Cardiac muscle cell (in vitro differentiated cells and primary cell): ENCODE data around the gene CACNA2D4. TPM values are rescaled to one million over a fixed set of nuclear protein-coding genes. Genes with fewer than 3 reads are reported as not detected.

Experiments
- DNase-seq, 2 donors: peaks; one replicate each; pipeline versions ENCODE4 v3.0.0 to v3.0.0-alpha.2; 2010 to 2017; ENCODE audit warnings: low read depth in 1 of 2, low spot score in 1 of 2
- H3K27ac ChIP-seq: fragments of 200-600 bp; sonication (generic); 2 replicates; pipeline ENCODE4 v1.5.1; 2016
- H3K27me3 ChIP-seq: fragments of 200-600 bp; sonication (generic); 2 replicates; pipeline ENCODE4 v1.6.0; 2016; ENCODE audit warnings: control low read depth
- H3K36me3 ChIP-seq: fragments of 200-600 bp; sonication (generic); 2 replicates; pipeline ENCODE4 v1.5.1; 2016; ENCODE audit warnings: control low read depth
- H3K4me1 ChIP-seq: fragments of 200-600 bp; sonication (generic); 2 replicates; pipeline ENCODE4 v1.8.1; 2017; ENCODE audit warnings: low read depth, mild to moderate bottlenecking, mixed run types
- H3K4me3 ChIP-seq: fragments of 200-600 bp; sonication (generic); 2 replicates; pipeline ENCODE4 v1.5.1; 2016; ENCODE audit warnings: mild to moderate bottlenecking
- H3K9me3 ChIP-seq: fragments of 200-600 bp; sonication (generic); 2 replicates; pipeline ENCODE4 v1.5.1; 2017; ENCODE audit warnings: low read depth, mild to moderate bottlenecking, control low read depth
- polyA plus RNA-seq: library from polyadenylated mRNA; unstranded; fragments of >200 nt; fragmentation: Nextera tagmentation; extraction: Ambion mirVana; gene quantifications from 2 replicates; pipeline ENCODE4 v1.2.1, GENCODE V29; 2016
- total RNA-seq: library from RNA; depleted of rRNA; stranded (reverse); fragments of >200 nt; gene quantifications from 2 replicates; pipeline ENCODE4 v1.2.3, GENCODE V29; 2016
- TF ChIP-seq, protein P1 (sequence below): IDR thresholded peaks from 2 replicates; pipeline ENCODE4 v1.5.1; 2012; ENCODE audit warnings: low read depth, mild to moderate bottlenecking, low read length

CACNA2D4 gene
- total and polyA plus RNA-seq, 2 experiments from 2014 or later = 0.39 to 1.3 TPM

DNA sequence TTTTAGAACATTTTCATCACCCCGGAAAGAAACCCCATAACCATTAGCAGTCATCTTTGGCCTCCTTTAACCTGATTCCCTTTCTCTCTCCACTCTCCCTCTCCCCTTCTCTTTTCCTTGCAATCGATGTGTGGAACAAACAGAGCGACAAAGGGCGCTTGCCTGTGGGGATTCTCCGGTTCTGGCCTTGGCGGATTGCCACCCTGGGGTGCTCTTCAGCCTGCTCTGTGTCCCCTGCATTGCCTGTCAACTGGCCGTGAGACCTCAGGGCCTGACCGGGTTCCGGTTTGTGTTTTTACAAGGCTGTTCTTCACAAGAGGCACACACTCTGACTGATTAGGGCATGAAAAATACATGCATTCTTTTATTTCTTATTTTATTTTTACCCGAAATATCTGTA lies 70.3 kb downstream of the CACNA2D4 start:
- no peaks in the 10 kb centered on the region for H3K4me1 ChIP-seq
- H3K36me3 ChIP-seq = no peaks in the 10 kb centered on the region
- H3K4me3 ChIP-seq = no peak overlapping the region
- no peaks in the 10 kb centered on the region for H3K9me3 ChIP-seq
- no peaks in the 10 kb centered on the region for H3K27me3 ChIP-seq
- TF ChIP-seq, protein P1, sequence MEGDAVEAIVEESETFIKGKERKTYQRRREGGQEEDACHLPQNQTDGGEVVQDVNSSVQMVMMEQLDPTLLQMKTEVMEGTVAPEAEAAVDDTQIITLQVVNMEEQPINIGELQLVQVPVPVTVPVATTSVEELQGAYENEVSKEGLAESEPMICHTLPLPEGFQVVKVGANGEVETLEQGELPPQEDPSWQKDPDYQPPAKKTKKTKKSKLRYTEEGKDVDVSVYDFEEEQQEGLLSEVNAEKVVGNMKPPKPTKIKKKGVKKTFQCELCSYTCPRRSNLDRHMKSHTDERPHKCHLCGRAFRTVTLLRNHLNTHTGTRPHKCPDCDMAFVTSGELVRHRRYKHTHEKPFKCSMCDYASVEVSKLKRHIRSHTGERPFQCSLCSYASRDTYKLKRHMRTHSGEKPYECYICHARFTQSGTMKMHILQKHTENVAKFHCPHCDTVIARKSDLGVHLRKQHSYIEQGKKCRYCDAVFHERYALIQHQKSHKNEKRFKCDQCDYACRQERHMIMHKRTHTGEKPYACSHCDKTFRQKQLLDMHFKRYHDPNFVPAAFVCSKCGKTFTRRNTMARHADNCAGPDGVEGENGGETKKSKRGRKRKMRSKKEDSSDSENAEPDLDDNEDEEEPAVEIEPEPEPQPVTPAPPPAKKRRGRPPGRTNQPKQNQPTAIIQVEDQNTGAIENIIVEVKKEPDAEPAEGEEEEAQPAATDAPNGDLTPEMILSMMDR = no peak
- no peak for DNase-seq
- no peak overlapping the region for H3K27ac ChIP-seq

GRCh38 chr12:1847411-1847810 lies 71.0 kb downstream of the CACNA2D4 start:
- Histone ChIP-seq H3K36me3 (no peaks in the 10 kb centered on the region), H3K4me3 (no peak overlapping the region), H3K9me3 (no peaks in the 10 kb centered on the region), H3K27me3 (no peaks in the 10 kb centered on the region), H3K4me1 (no peaks in the 10 kb centered on the region), H3K27ac (no peak overlapping the region)
- DNase-seq = no peak
- TF ChIP-seq, protein P1 = no peak

DNA sequence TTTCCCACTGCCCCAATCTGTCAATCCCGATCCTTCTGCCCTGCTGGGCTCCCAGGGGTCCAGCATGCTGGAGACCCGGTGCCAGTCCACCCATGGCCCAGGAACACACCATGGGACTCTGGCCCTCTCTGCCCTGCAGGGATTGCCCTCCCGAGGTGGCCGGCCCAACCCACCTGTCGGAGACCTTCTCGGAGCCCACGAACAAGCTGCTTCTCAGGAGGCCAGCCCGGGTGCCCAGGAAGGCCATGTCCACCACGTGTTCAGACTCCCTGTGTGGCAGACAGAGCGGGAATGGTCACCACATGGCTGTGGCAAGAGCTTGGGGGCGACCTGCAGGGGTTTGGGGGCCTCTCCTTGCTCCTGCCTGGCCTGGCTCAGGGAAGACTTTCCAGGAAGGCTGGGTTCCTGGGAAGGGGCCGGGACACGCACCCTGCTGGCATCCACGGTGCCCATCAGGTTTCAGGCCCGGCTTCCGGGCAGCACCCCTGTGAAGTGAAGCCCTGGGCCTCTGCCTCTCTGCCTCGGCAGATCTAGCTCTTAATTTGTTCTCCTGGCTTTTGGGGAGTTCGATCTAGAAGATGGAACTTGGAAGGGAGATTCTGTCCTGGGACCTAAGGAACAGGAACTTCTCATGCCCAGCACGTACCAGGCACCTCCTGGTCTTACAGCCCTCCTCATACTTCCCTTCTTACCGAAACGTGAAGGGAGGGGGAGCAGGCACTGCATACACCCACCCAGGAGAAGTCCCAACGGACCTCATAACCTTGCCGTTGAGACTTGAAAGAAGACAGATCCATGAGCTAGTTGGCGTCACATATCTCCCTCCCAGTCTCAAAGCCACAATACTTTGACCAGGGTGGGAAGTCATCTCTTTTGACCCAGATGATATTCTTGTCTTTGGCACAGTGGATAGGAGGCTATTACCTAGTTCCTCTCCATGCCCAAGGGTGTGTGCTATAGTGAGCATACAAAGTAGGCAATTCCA lies 71.7 kb downstream of the CACNA2D4 start:
- H3K9me3 ChIP-seq = no peaks in the 10 kb centered on the region
- DNase-seq = no peak
- H3K4me1 ChIP-seq = no peaks in the 10 kb centered on the region

GRCh38 chr12:1845886-1846285 lies 72.6 kb downstream of the CACNA2D4 start:
- Histone ChIP-seq H3K27me3 (no peaks in the 10 kb centered on the region), H3K27ac (no peak overlapping the region), H3K36me3 (no peaks in the 10 kb centered on the region), H3K9me3 (no peaks in the 10 kb centered on the region), H3K4me1 (no peaks in the 10 kb centered on the region), H3K4me3 (no peak overlapping the region)
- TF ChIP-seq, protein P1 = no peak
- no peak for DNase-seq

More for the DNA sequence above, 71.7 kb downstream of the CACNA2D4 start:
- Histone ChIP-seq H3K4me3 (no peak overlapping the region), H3K36me3 (no peaks in the 10 kb centered on the region), H3K27ac (no peak overlapping the region), H3K27me3 (no peaks in the 10 kb centered on the region)
- TF ChIP-seq, protein P1 = no peak

DNA sequence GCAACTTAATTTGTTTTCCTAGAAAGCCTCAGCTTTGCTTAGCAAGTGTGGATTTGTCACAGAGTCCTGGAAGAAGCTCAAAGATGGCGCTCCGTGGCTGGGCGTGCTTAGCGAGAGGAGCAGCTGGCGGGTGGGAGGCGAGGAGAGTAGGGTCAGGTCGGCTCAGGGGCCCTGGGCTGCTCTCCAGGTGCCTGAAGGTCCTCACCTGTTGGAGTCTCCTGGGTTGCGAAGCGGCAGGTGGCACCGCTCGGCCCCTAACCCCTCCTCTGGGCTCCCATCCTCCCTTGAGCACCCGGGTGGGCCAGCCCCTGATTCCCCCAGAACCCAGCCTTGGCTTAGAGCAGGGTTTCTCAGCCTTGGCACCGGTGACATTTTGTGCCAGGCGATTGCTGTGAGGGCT lies 73.0 kb downstream of the CACNA2D4 start:
- no peak for DNase-seq
- Histone ChIP-seq H3K9me3 (no peaks in the 10 kb centered on the region), H3K27me3 (no peaks in the 10 kb centered on the region), H3K36me3 (no peaks in the 10 kb centered on the region), H3K27ac (no peak overlapping the region), H3K4me1 (no peaks in the 10 kb centered on the region), H3K4me3 (no peak overlapping the region)
- TF ChIP-seq, protein P1 = no peak
